Superior temporal gyrus (tissue), 1 donor: ENCODE results near the gene SCAMP4.
"Not testable (repeated sequence)": the region's sequence is repeated elsewhere in the genome, so short reads cannot be mapped to it uniquely, and the experiment has no call there.

Source experiments
- DNase-seq: peaks from one replicate; pipeline ENCODE4 v3.0.0-alpha.2; 2016; ENCODE audit errors: extremely low spot score

The SCAMP4 gene

GRCh38 chr19:1866693-1867348, 38.4 kb upstream of the SCAMP4 start:
- DNase-seq, result no peak

GRCh38 chr19:1867349-1867724, 37.9 kb upstream of the SCAMP4 start:
- DNase-seq, result no peak

- DNase-seq, result no peak
These were observed 36.2 kb upstream of the SCAMP4 start for GRCh38 chr19:1868971-1869370.

GRCh38 chr19:1871140-1871597, 34.0 kb upstream of the SCAMP4 start:
- no peak for DNase-seq

- DNase-seq, result no peak
These were observed 33.6 kb upstream of the SCAMP4 start for GRCh38 chr19:1871630-1872029.

GRCh38 chr19:1872807-1873523, 32.2 kb upstream of the SCAMP4 start:
- DNase-seq, result no peak

GRCh38 chr19:1873524-1874473, 31.4 kb upstream of the SCAMP4 start:
- no peak for DNase-seq

GRCh38 chr19:1874554-1875185, 30.5 kb upstream of the SCAMP4 start:
- no peak for DNase-seq

GRCh38 chr19:1875265-1875645, 29.9 kb upstream of the SCAMP4 start:
- DNase-seq, result peak; percentile 47

- DNase-seq, result peak; percentile 95
These were observed 29.3 kb upstream of the SCAMP4 start for GRCh38 chr19:1875646-1876495.

- DNase-seq, result not testable (repeated sequence)
These were observed 28.5 kb upstream of the SCAMP4 start for GRCh38 chr19:1876496-1877279.

- not testable (repeated sequence) for DNase-seq
These were observed 27.9 kb upstream of the SCAMP4 start for GRCh38 chr19:1877280-1877660.

- not testable (repeated sequence) for DNase-seq
These were observed 26.6 kb upstream of the SCAMP4 start for GRCh38 chr19:1878583-1878982.

- DNase-seq, result not testable (repeated sequence)
These were observed 25.2 kb upstream of the SCAMP4 start for GRCh38 chr19:1879982-1880381.

GRCh38 chr19:1880611-1881392, 24.4 kb upstream of the SCAMP4 start:
- DNase-seq, result no peak

- not testable (repeated sequence) for DNase-seq
These were observed 23.7 kb upstream of the SCAMP4 start for GRCh38 chr19:1881393-1882088.

- DNase-seq, result peak; percentile 71
These were observed 23.0 kb upstream of the SCAMP4 start for GRCh38 chr19:1882089-1882785.
